Activated CD8-positive, alpha-beta T cell treated with anti-CD3 and anti-CD28 coated beads, Interleukin-2, amount 10 ng/mL, durations not matched to agents 7 days and 5 days (primary cell): ENCODE results near the gene SPINK7. TPM values are rescaled to one million over a fixed set of nuclear protein-coding genes. Genes with fewer than 3 reads are reported as not detected.
"Not testable (repeated sequence)": the region's sequence is repeated elsewhere in the genome, so short reads cannot be mapped to it uniquely, and the experiment has no call there.

ENCODE experiments used
- ATAC-seq: fragments of 150-1000 bp; cut with Tn5 transposase; one replicate; pipeline ENCODE4 v1.10.0; 2021; ENCODE audit warnings: moderate library complexity
- CTCF ChIA-PET: fragments of 350-600 bp; sonication (Branson Sonifier 250); formaldehyde crosslinking; loops from one replicate; lab custom pipeline; 2021; ENCODE audit warnings: antibody characterized with exemption; lab: Charles Lee
- POLR2A ChIA-PET: fragments of 350-600 bp; sonication (Branson Sonifier 250); formaldehyde crosslinking; loops from one replicate; lab custom pipeline; 2021; ENCODE audit warnings: antibody characterized with exemption; lab: Charles Lee
- DNase-seq: peaks from one replicate; pipeline ENCODE4 v3.0.0-alpha.2; 2020
- H3K27ac Mint-ChIP-seq: one replicate; pipeline ENCODE4 v1.8.0; 2021; ENCODE audit warnings: mild to moderate bottlenecking, mixed read lengths
- H3K27me3 Mint-ChIP-seq: one replicate; pipeline ENCODE4 v1.8.0; 2021; ENCODE audit warnings: low read depth, mixed read lengths
- H3K36me3 Mint-ChIP-seq: one replicate; pipeline ENCODE4 v1.8.0; 2021; ENCODE audit warnings: low read depth, mixed read lengths
- H3K4me1 Mint-ChIP-seq: one replicate; pipeline ENCODE4 v1.8.0; 2021; ENCODE audit warnings: low read depth, mixed read lengths
- H3K4me3 Mint-ChIP-seq: one replicate; pipeline ENCODE4 v1.8.0; 2021; ENCODE audit warnings: mild to moderate bottlenecking, mixed read lengths
- H3K9me3 Mint-ChIP-seq: one replicate; pipeline ENCODE4 v1.8.0; 2022; ENCODE audit warnings: mixed read lengths; ENCODE audit not compliant: insufficient read depth
- total RNA-seq, 2 experiments: library from RNA; stranded (reverse); gene quantifications; one replicate each; pipeline ENCODE4 v1.2.3, GENCODE V29; 2021

SPINK7 gene
- total RNA-seq, result not detected

- H3K4me3 Mint-ChIP-seq, result no peak within 1 kb of the TSS
Measured at GRCh38 chr5:148312153-148312552, at the start of gene SPINK7. Gene SPINK7 (plus strand): TSS chr5:148312423. CDS start chr5:148312484, 61 bp downstream.

DNA sequence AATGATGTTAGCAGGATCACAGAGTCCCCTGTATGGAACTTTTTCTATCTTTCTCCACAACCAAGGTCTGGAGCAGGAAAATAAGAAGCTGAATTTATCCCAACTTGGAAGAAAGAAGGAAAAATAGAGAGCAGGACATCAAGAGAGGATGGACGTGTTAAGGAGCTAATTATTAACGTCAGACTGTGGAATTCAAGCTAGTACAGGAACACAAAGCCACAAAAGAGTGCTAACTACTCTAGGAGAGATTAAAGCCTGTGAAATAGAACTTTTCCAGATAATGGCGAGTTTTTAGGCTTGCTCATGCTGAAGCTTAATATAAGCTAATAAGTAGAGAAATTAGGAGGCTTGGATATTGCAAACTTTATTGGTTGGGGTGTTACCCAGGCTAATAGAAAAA is 44.3 kb upstream of the SPINK7 start:
- H3K4me3 Mint-ChIP-seq, result no peak overlapping the region
- ChIA-PET POLR2A (no interaction called here), CTCF (no interaction called here)
- no peaks in the 10 kb centered on the region for H3K27me3 Mint-ChIP-seq
- H3K36me3 Mint-ChIP-seq, result no peaks in the 10 kb centered on the region
- no peak for ATAC-seq
- DNase-seq, result no peak
- no peaks in the 10 kb centered on the region for H3K9me3 Mint-ChIP-seq
- no peaks in the 10 kb centered on the region for H3K4me1 Mint-ChIP-seq
- no peak overlapping the region for H3K27ac Mint-ChIP-seq

More at GRCh38 chr5:148312153-148312552, at the start of gene SPINK7:
- Mint-ChIP-seq H3K9me3 (no peaks in the 10 kb centered on the region), H3K36me3 (no peaks in the 10 kb centered on the region), H3K4me1 (no peaks in the 10 kb centered on the region), H3K27ac (no peak within 1 kb of the TSS), H3K27me3 (peaks cover 3% of the 10 kb centered on the region)
- ATAC-seq, result no peak
- ChIA-PET POLR2A (no interaction called here), CTCF (no interaction called here)
- DNase-seq, result no peak

GRCh38 chr5:148268566-148268965 is 43.7 kb upstream of the SPINK7 start, which contains the start of gene SPINK13:
Gene SPINK13 (plus strand): TSS chr5:148268794. CDS start chr5:148270073, 1,279 bp downstream.
- Mint-ChIP-seq H3K4me3 (no peak within 1 kb of the TSS), H3K9me3 (no peaks in the 10 kb centered on the region), H3K36me3 (no peaks in the 10 kb centered on the region), H3K27ac (no peak within 1 kb of the TSS), H3K27me3 (no peaks in the 10 kb centered on the region), H3K4me1 (no peaks in the 10 kb centered on the region)
- ATAC-seq (no peak), DNase-seq (no peak)
- CTCF ChIA-PET, result no interaction called here
- POLR2A ChIA-PET, result no interaction called here

GRCh38 chr5:148275129-148275528 is 37.1 kb upstream of the SPINK7 start:
- ATAC-seq, H3K27ac Mint-ChIP-seq, CTCF ChIA-PET: not testable (repeated sequence)

GRCh38 chr5:148280893-148281292 is 31.3 kb upstream of the SPINK7 start:
- H3K4me3 Mint-ChIP-seq, H3K27ac Mint-ChIP-seq, POLR2A ChIA-PET, H3K36me3 Mint-ChIP-seq, ATAC-seq, H3K27me3 Mint-ChIP-seq, DNase-seq, H3K4me1 Mint-ChIP-seq, H3K9me3 Mint-ChIP-seq: not testable (repeated sequence)
- CTCF ChIA-PET, result interaction anchor here (1.1 kb wide), 1 partner anchor 94 kb away, joined by 3 read pairs; no protein-coding TSS in a partner anchor

More at GRCh38 chr5:148275129-148275528, 37.1 kb upstream of the SPINK7 start:
- H3K4me3 Mint-ChIP-seq, H3K4me1 Mint-ChIP-seq, POLR2A ChIA-PET, H3K36me3 Mint-ChIP-seq, DNase-seq, H3K9me3 Mint-ChIP-seq, H3K27me3 Mint-ChIP-seq: not testable (repeated sequence)

- H3K27me3 Mint-ChIP-seq, H3K4me3 Mint-ChIP-seq, H3K9me3 Mint-ChIP-seq, H3K36me3 Mint-ChIP-seq, POLR2A ChIA-PET, ATAC-seq, H3K4me1 Mint-ChIP-seq, DNase-seq, H3K27ac Mint-ChIP-seq: not testable (repeated sequence)
- CTCF ChIA-PET, result interaction anchor here (1.1 kb wide), 1 partner anchor 94 kb away, joined by 3 read pairs; no protein-coding TSS in a partner anchor
Measured at GRCh38 chr5:148281336-148281735, 30.9 kb upstream of the SPINK7 start.

GRCh38 chr5:148290271-148291195 is 21.7 kb upstream of the SPINK7 start:
- ATAC-seq, result no peak
- H3K4me3 Mint-ChIP-seq, result no peak overlapping the region
- H3K36me3 Mint-ChIP-seq, result no peaks in the 10 kb centered on the region
- no peaks in the 10 kb centered on the region for H3K9me3 Mint-ChIP-seq
- POLR2A ChIA-PET, result no interaction called here
- H3K27ac Mint-ChIP-seq, result no peak overlapping the region
- no peak for DNase-seq
- no peaks in the 10 kb centered on the region for H3K4me1 Mint-ChIP-seq
- CTCF ChIA-PET, result interaction anchor here (1.0 to 1.2 kb wide), 3 partner anchors 80 to 440 kb away, joined by 3 to 6 read pairs (median 3); no protein-coding TSS in a partner anchor
- H3K27me3 Mint-ChIP-seq, result no peaks in the 10 kb centered on the region

DNA sequence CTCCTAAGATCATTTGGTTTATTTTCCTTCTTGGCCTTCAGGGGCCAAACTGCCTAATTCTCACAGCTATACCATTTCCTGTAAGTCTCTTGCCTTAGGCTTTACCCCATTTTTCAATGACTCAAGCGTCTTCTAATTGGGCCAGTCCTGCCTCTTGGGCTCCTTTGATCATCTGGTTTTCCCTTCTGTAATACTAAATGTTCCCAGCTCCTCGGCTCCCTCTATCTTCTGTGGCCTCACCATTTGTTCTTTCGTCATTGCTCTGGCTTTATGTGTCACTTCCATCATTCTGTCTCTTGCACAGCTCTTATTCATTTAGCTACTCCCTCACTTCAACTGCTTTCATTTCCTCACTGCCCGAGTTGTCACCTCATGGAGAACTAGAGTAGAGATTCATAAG is 14.5 kb upstream of the SPINK7 start:
- CTCF ChIA-PET, result no interaction called here
- no peaks in the 10 kb centered on the region for H3K4me1 Mint-ChIP-seq
- H3K9me3 Mint-ChIP-seq, result no peaks in the 10 kb centered on the region
- H3K4me3 Mint-ChIP-seq, result no peak overlapping the region
- POLR2A ChIA-PET, result interaction anchor here (0.6 kb wide), 1 partner anchor 1010 kb away, joined by 7 read pairs; no protein-coding TSS in a partner anchor
- ATAC-seq, result no peak
- no peaks in the 10 kb centered on the region for H3K27me3 Mint-ChIP-seq
- no peak for DNase-seq
- H3K27ac Mint-ChIP-seq, result no peak overlapping the region
- H3K36me3 Mint-ChIP-seq, result no peaks in the 10 kb centered on the region

DNA sequence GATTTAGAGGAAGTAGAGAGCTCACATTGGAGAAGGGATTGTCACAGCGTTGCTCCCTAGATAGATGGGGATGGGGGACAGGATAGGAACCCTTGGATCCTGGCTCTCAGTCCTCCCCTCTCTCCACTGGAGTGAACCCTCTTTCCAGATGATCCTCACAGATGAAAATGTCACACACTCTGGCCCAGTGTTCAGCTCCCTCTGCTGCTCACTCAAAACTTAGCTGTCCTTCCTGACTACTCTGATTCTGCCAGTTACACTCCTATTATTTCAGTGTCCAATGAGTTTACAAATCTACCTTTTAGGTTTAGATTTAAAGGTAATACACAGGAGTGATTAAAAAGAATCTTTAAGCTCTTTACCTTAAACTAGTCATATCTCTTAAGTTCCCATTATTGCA is 5.8 kb upstream of the SPINK7 start:
- CTCF ChIA-PET, result no interaction called here
- POLR2A ChIA-PET, result no interaction called here
- no peaks in the 10 kb centered on the region for H3K36me3 Mint-ChIP-seq
- DNase-seq, result no peak
- peaks cover 3% of the 10 kb centered on the region for H3K27me3 Mint-ChIP-seq
- ATAC-seq, result no peak
- no peak overlapping the region for H3K27ac Mint-ChIP-seq
- H3K9me3 Mint-ChIP-seq, result no peaks in the 10 kb centered on the region
- H3K4me1 Mint-ChIP-seq, result no peaks in the 10 kb centered on the region
- H3K4me3 Mint-ChIP-seq, result no peak overlapping the region

GRCh38 chr5:148309019-148309418 is 3.2 kb upstream of the SPINK7 start:
- DNase-seq (no peak), ATAC-seq (no peak)
- Mint-ChIP-seq H3K9me3 (no peaks in the 10 kb centered on the region), H3K27me3 (peaks cover 3% of the 10 kb centered on the region), H3K27ac (no peak overlapping the region), H3K4me3 (no peak overlapping the region), H3K36me3 (no peaks in the 10 kb centered on the region), H3K4me1 (no peaks in the 10 kb centered on the region)
- CTCF ChIA-PET, result no interaction called here
- POLR2A ChIA-PET, result no interaction called here

DNA sequence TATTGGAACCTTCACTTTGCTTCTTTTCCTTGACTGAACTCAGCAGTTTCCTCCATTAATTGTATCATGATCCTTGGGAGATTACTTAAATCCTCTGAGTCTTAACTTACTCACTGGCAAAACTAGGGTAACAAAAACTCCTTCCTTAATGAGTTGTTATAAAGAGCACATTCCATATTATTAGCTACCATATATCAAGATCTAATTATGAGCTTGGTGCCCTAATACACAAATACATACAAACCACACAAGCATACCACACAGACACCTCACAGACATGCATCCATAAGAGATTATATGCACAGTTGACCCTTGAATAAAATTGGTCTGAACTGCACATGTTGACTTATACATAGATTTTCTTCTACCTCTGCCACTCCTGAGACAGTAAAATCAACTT is 2.5 kb upstream of the SPINK7 start:
- ChIA-PET POLR2A (no interaction called here), CTCF (no interaction called here)
- H3K27me3 Mint-ChIP-seq, result peaks cover 3% of the 10 kb centered on the region
- H3K36me3 Mint-ChIP-seq, result no peaks in the 10 kb centered on the region
- ATAC-seq (no peak), DNase-seq (no peak)
- no peaks in the 10 kb centered on the region for H3K9me3 Mint-ChIP-seq
- H3K4me3 Mint-ChIP-seq, result no peak overlapping the region
- H3K4me1 Mint-ChIP-seq, result no peaks in the 10 kb centered on the region
- no peak overlapping the region for H3K27ac Mint-ChIP-seq

- ChIA-PET POLR2A (no interaction called here), CTCF (no interaction called here)
- ATAC-seq, result no peak
- no peaks in the 10 kb centered on the region for H3K9me3 Mint-ChIP-seq
- no peaks in the 10 kb centered on the region for H3K36me3 Mint-ChIP-seq
- H3K27me3 Mint-ChIP-seq, result peaks cover 3% of the 10 kb centered on the region
- H3K4me1 Mint-ChIP-seq, result no peaks in the 10 kb centered on the region
- DNase-seq, result no peak
- no peak overlapping the region for H3K4me3 Mint-ChIP-seq
- no peak overlapping the region for H3K27ac Mint-ChIP-seq
Measured at GRCh38 chr5:148311484-148311883, 739 bp upstream of the SPINK7 start.
